KMS-11 (cell line): Measurements from ENCODE around the gene ASB6.
A peak's percentile ranks its signal among the peaks of the same experiment; 100 is the strongest.
"Not testable (repeated sequence)": the region's sequence is repeated elsewhere in the genome, so short reads cannot be mapped to it uniquely, and the experiment has no call there.

Experiments
- H2AFZ ChIP-seq: fragments of 200-600 bp; sonication (generic); 2 replicates; pipeline ENCODE4 v1.6.1; 2016; ENCODE audit warnings: antibody characterized with exemption, mixed run types, low read depth
- H3K27ac ChIP-seq: fragments of 200-600 bp; sonication (generic); 2 replicates; pipeline ENCODE4 v1.6.1; 2016; ENCODE audit warnings: mild to moderate bottlenecking, mixed run types
- H3K27me3 ChIP-seq: fragments of 200-600 bp; sonication (generic); 2 replicates; pipeline ENCODE4 v1.6.1; 2017; ENCODE audit warnings: mild to moderate bottlenecking, low read depth, mixed run types, moderate library complexity; ENCODE audit not compliant: insufficient read depth
- H3K36me3 ChIP-seq: fragments of 200-600 bp; sonication (generic); 2 replicates; pipeline ENCODE4 v1.6.1; 2017; ENCODE audit warnings: mild to moderate bottlenecking, mixed run types; ENCODE audit not compliant: insufficient read depth
- H3K4me1 ChIP-seq: fragments of 200-600 bp; sonication (generic); 2 replicates; pipeline ENCODE4 v1.6.1; 2016; ENCODE audit warnings: mild to moderate bottlenecking, low read depth, mixed run types; ENCODE audit not compliant: poor library complexity, severe bottlenecking
- H3K4me2 ChIP-seq: fragments of 200-600 bp; sonication (generic); 2 replicates; pipeline ENCODE4 v1.7.0; 2016; ENCODE audit warnings: mild to moderate bottlenecking, mixed run types
- H3K4me3 ChIP-seq: fragments of 200-600 bp; sonication (generic); IDR thresholded peaks from 2 replicates; pipeline ENCODE4 v1.6.1; 2017; ENCODE audit warnings: low read depth, low read length, mixed read lengths; ENCODE audit not compliant: insufficient read depth
- H3K79me2 ChIP-seq: fragments of 200-600 bp; sonication (generic); 2 replicates; pipeline ENCODE4 v1.6.1; 2016; ENCODE audit warnings: low read depth, mixed run types; ENCODE audit not compliant: insufficient read depth
- H3K9ac ChIP-seq: fragments of 200-600 bp; sonication (generic); 2 replicates; pipeline ENCODE4 v1.6.1; 2016; ENCODE audit warnings: mild to moderate bottlenecking, mixed run types
- H4K20me1 ChIP-seq: fragments of 200-600 bp; sonication (generic); 2 replicates; pipeline ENCODE4 v1.6.1; 2016; ENCODE audit warnings: mild to moderate bottlenecking, mixed run types; ENCODE audit not compliant: insufficient read depth
- CTCF ChIP-seq: fragments of 200-600 bp; sonication (generic); conservative IDR thresholded peaks from 2 replicates; pipeline ENCODE4 v1.6.1; 2017; ENCODE audit warnings: low read depth, mild to moderate bottlenecking, antibody characterized with exemption, low read length, moderate library complexity, mixed read lengths

Gene ASB6

GRCh38 chr9:129665389-129665775 lies 23.4 kb upstream of the ASB6 start, which contains the start of gene PRRX2:
Gene PRRX2, plus strand, starts transcription at chr9:129665647. Its CDS starts 221 bp downstream, at chr9:129665868.
- H2AFZ ChIP-seq, result peak within 1 kb of the TSS; percentile 6; the same call in 1 of the 2 replicates
- no peaks in the 10 kb centered on the region for H3K79me2 ChIP-seq
- no peak within 1 kb of the TSS for H3K4me3 ChIP-seq
- peaks cover 80% of the 10 kb centered on the region for H3K27me3 ChIP-seq
- H3K27ac ChIP-seq, result no peak within 1 kb of the TSS
- no peak for TF ChIP-seq CTCF
- no peaks in the 10 kb centered on the region for H3K4me1 ChIP-seq
- H3K9ac ChIP-seq, result no peak within 1 kb of the TSS
- no peaks in the 10 kb centered on the region for H4K20me1 ChIP-seq
- no peak within 1 kb of the TSS for H3K4me2 ChIP-seq
- no peaks in the 10 kb centered on the region for H3K36me3 ChIP-seq

GRCh38 chr9:129664746-129665388 lies 22.9 kb upstream of the ASB6 start:
- H4K20me1 ChIP-seq, result no peaks in the 10 kb centered on the region
- no peak overlapping the region for H3K9ac ChIP-seq
- H3K4me1 ChIP-seq, result no peaks in the 10 kb centered on the region
- no peak overlapping the region for H3K4me2 ChIP-seq
- no peaks in the 10 kb centered on the region for H3K36me3 ChIP-seq
- H3K27ac ChIP-seq, result no peak overlapping the region
- no peak for TF ChIP-seq CTCF
- H3K4me3 ChIP-seq, result no peak overlapping the region
- peaks cover 76% of the 10 kb centered on the region for H3K27me3 ChIP-seq
- no peaks in the 10 kb centered on the region for H3K79me2 ChIP-seq
- H2AFZ ChIP-seq, result peak overlapping the region; percentile 6; the same call in 1 of the 2 replicates

- not testable (repeated sequence) for H3K4me2 ChIP-seq, H3K4me1 ChIP-seq, H3K79me2 ChIP-seq, H4K20me1 ChIP-seq, H3K4me3 ChIP-seq, H3K27ac ChIP-seq, H3K36me3 ChIP-seq, H3K9ac ChIP-seq, H2AFZ ChIP-seq
- H3K27me3 ChIP-seq, result peaks cover 71% of the 10 kb centered on the region
These were observed 20.3 kb upstream of the ASB6 start for GRCh38 chr9:129662239-129662638.

GRCh38 chr9:129661029-129661428 lies 19.1 kb upstream of the ASB6 start:
- Histone ChIP-seq H2AFZ (no peak overlapping the region), H3K9ac (no peak overlapping the region), H3K4me1 (no peaks in the 10 kb centered on the region), H3K4me3 (no peak overlapping the region), H3K36me3 (no peaks in the 10 kb centered on the region), H3K27me3 (peaks cover 79% of the 10 kb centered on the region), H3K4me2 (no peak overlapping the region), H3K79me2 (no peaks in the 10 kb centered on the region), H3K27ac (no peak overlapping the region), H4K20me1 (no peaks in the 10 kb centered on the region)
- TF ChIP-seq CTCF, result no peak

- no peaks in the 10 kb centered on the region for H3K79me2 ChIP-seq
- H3K4me3 ChIP-seq, result no peak overlapping the region
- H4K20me1 ChIP-seq, result no peaks in the 10 kb centered on the region
- H3K4me2 ChIP-seq, result no peak overlapping the region
- no peak overlapping the region for H3K9ac ChIP-seq
- H3K27me3 ChIP-seq, result peaks cover 85% of the 10 kb centered on the region
- TF ChIP-seq CTCF, result no peak
- H2AFZ ChIP-seq, result no peak overlapping the region
- H3K4me1 ChIP-seq, result no peaks in the 10 kb centered on the region
- no peaks in the 10 kb centered on the region for H3K36me3 ChIP-seq
- no peak overlapping the region for H3K27ac ChIP-seq
These were observed 14.9 kb upstream of the ASB6 start for GRCh38 chr9:129656795-129657390.
